PC-9 (cell line): ENCODE data around the gene NPTXR. TPM values are rescaled to one million over a fixed set of nuclear protein-coding genes. Genes with fewer than 3 reads are reported as not detected.

Experiments
- BruUV-seq: library from RNA; stranded (reverse); fragments of 400-500 nt; replicated peaks from 2 replicates; lab custom pipeline; 2021; lab: Mats Ljungman, UMichigan
- CTCF ChIA-PET: fragments of 300-600 bp; sonication (Branson Sonifier 250); formaldehyde crosslinking; loops from one replicate; lab custom pipeline; 2022; ENCODE audit warnings: antibody characterized with exemption; lab: Charles Lee
- POLR2A ChIA-PET: fragments of 300-600 bp; sonication (Branson Sonifier 250); formaldehyde crosslinking; loops from one replicate; lab custom pipeline; 2022; ENCODE audit warnings: antibody characterized with exemption; ENCODE audit not compliant: unreplicated experiment; lab: Charles Lee
- DNase-seq, 2 experiments: peaks; one replicate each; pipeline versions ENCODE4 v3.0.0 to v3.0.0-alpha.2; 2015 to 2022; ENCODE audit warnings: mixed read lengths in 1 of 2
- H2AFZ ChIP-seq: fragments of 200-600 bp; sonication (generic); 2 replicates; pipeline ENCODE4 v1.8.1; 2017; ENCODE audit warnings: antibody characterized with exemption
- H3F3A ChIP-seq: fragments of 200-600 bp; sonication (generic); 2 replicates; pipeline ENCODE4 v1.8.1; 2017; ENCODE audit warnings: antibody characterized with exemption, mild to moderate bottlenecking, low read depth; ENCODE audit not compliant: insufficient read depth
- H3K27ac ChIP-seq: fragments of 200-600 bp; sonication (generic); 2 replicates; pipeline ENCODE4 v1.6.1; 2016; ENCODE audit warnings: mixed run types
- H3K27me3 ChIP-seq: fragments of 200-600 bp; sonication (generic); 2 replicates; pipeline ENCODE4 v1.6.1; 2016; ENCODE audit warnings: low read depth, mixed run types; ENCODE audit not compliant: insufficient read depth
- H3K36me3 ChIP-seq: fragments of 200-600 bp; sonication (generic); 2 replicates; pipeline ENCODE4 v1.6.1; 2016; ENCODE audit warnings: low read depth, mixed run types
- H3K4me1 ChIP-seq: fragments of 200-600 bp; sonication (generic); replicated peaks from 2 replicates; pipeline ENCODE4 v1.6.1; 2016; ENCODE audit warnings: mixed run types; ENCODE audit not compliant: insufficient read depth
- H3K4me2 ChIP-seq: fragments of 200-600 bp; sonication (generic); 2 replicates; pipeline ENCODE4 v1.6.1; 2017; ENCODE audit warnings: mixed run types
- H3K4me3 ChIP-seq: fragments of 200-600 bp; sonication (generic); 2 replicates; pipeline ENCODE4 v1.6.1; 2016; ENCODE audit warnings: mixed run types
- H3K79me2 ChIP-seq: fragments of 200-600 bp; sonication (generic); 2 replicates; pipeline ENCODE4 v1.6.1; 2017; ENCODE audit warnings: low read depth, mixed run types
- H3K9me2 ChIP-seq: fragments of 200-600 bp; sonication (generic); 2 replicates; pipeline ENCODE4 v1.8.1; 2017; ENCODE audit warnings: mild to moderate bottlenecking; ENCODE audit not compliant: insufficient read depth
- H3K9me3 ChIP-seq: fragments of 200-600 bp; sonication (generic); 2 replicates; pipeline ENCODE4 v1.8.1; 2016; ENCODE audit warnings: low read depth; ENCODE audit not compliant: insufficient read depth
- H4K20me1 ChIP-seq: fragments of 200-600 bp; sonication (generic); 2 replicates; pipeline ENCODE4 v1.8.1; 2017; ENCODE audit not compliant: insufficient read depth
- CTCF ChIP-seq: fragments of 200-600 bp; sonication (generic); conservative IDR thresholded peaks from 2 replicates; pipeline ENCODE4 v1.6.1; 2017; ENCODE audit warnings: mixed run types, antibody characterized with exemption, mild to moderate bottlenecking, moderate library complexity
- EZH2 ChIP-seq: fragments of 200-600 bp; sonication (generic); IDR thresholded peaks from 2 replicates; pipeline ENCODE4 v1.8.0; 2017; ENCODE audit warnings: antibody characterized with exemption, low read depth
- intact Hi-C: fragments of 100-400 bp; cut with micrococcal nuclease; formaldehyde crosslinking; loops from one replicate; pipeline ENCODE4 v1.10.0; 2022; ENCODE audit not compliant: unreplicated experiment
- total RNA-seq: library from RNA; stranded (reverse); gene quantifications from 2 replicates; pipeline ENCODE4 v1.2.3, GENCODE V29; 2021

NPTXR gene
- total RNA-seq, 1 experiment from 2014 or later, result 14.7 TPM

GRCh38 chr22:38828191-38828590, 15.6 kb downstream of the NPTXR start:
- TF ChIP-seq EZH2, result no peak
- TF ChIP-seq CTCF, result no peak
- intact Hi-C loops, result no loop called here
- POLR2A ChIA-PET, result no interaction called here
- no peaks in the 10 kb centered on the region; the same call in 1 of the 2 replicates for H4K20me1 ChIP-seq
- DNase-seq, result no peak
- no peaks in the 10 kb centered on the region for H3K9me3 ChIP-seq
- H3K27ac ChIP-seq, result no peak overlapping the region
- no peak overlapping the region for H3K4me3 ChIP-seq
- no peaks in the 10 kb centered on the region for H3K27me3 ChIP-seq
- no peak overlapping the region for H3K4me2 ChIP-seq
- no TSS peak for BruUV-seq
- H3K9me2 ChIP-seq, result no peaks in the 10 kb centered on the region
- no peaks in the 10 kb centered on the region for H3K79me2 ChIP-seq
- peaks cover 10% of the 10 kb centered on the region; the same call in 1 of the 2 replicates for H3F3A ChIP-seq
- H2AFZ ChIP-seq, result no peak overlapping the region
- no peaks in the 10 kb centered on the region for H3K36me3 ChIP-seq
- CTCF ChIA-PET, result no interaction called here
- peaks cover 32% of the 10 kb centered on the region for H3K4me1 ChIP-seq

- CTCF ChIA-PET, result no interaction called here
- TF ChIP-seq EZH2 (no peak), CTCF (no peak)
Measured at GRCh38 chr22:38827510-38827909, 16.3 kb downstream of the NPTXR start.

DNA sequence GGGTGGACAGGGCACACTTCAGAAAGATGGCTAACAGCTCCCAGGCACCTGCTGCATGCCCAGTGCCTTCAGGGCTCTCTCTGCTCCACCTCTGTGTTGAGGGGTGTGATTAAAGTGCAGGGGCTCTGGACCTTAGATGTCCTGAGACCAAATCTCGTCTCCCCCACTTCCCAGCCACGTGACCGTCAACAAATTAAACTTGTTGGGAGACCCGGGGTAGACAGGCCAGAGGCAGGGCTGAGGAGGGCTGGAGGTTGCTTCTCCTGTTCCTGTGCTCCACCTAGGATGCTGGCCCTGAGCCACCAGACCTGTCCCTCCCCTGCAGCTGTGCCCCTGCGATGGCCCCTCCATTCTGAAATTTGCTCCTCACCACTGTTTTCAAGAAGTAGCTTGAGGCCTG, 17.0 kb downstream of the NPTXR start:
- H3K4me2 ChIP-seq, result no peak overlapping the region
- H3K9me3 ChIP-seq, result no peaks in the 10 kb centered on the region
- H3K4me1 ChIP-seq, result peaks cover 28% of the 10 kb centered on the region
- H3K79me2 ChIP-seq, result no peaks in the 10 kb centered on the region
- no peak for DNase-seq
- no peak overlapping the region for H3K4me3 ChIP-seq
- CTCF ChIA-PET, result interaction anchor here (0.6 kb wide), 1 partner anchor 25 kb away, joined by 4 read pairs; no protein-coding TSS in a partner anchor
- H3K9me2 ChIP-seq, result no peaks in the 10 kb centered on the region
- H3K36me3 ChIP-seq, result no peaks in the 10 kb centered on the region
- TF ChIP-seq EZH2, result no peak
- no peak for TF ChIP-seq CTCF
- peaks cover 9% of the 10 kb centered on the region; the same call in 1 of the 2 replicates for H3F3A ChIP-seq
- no peaks in the 10 kb centered on the region; the same call in 1 of the 2 replicates for H4K20me1 ChIP-seq
- no peaks in the 10 kb centered on the region for H3K27me3 ChIP-seq
- no peak overlapping the region for H3K27ac ChIP-seq
- no peak overlapping the region for H2AFZ ChIP-seq
- intact Hi-C loops, result no loop called here
- BruUV-seq, result no TSS peak
- POLR2A ChIA-PET, result no interaction called here

More at GRCh38 chr22:38827510-38827909, 16.3 kb downstream of the NPTXR start:
- Histone ChIP-seq H3F3A (peaks cover 10% of the 10 kb centered on the region; the same call in 1 of the 2 replicates), H3K9me2 (no peaks in the 10 kb centered on the region), H3K79me2 (no peaks in the 10 kb centered on the region), H4K20me1 (no peaks in the 10 kb centered on the region; the same call in 1 of the 2 replicates), H3K9me3 (no peaks in the 10 kb centered on the region), H3K4me2 (no peak overlapping the region), H2AFZ (no peak overlapping the region), H3K4me1 (peaks cover 32% of the 10 kb centered on the region), H3K4me3 (no peak overlapping the region), H3K27me3 (no peaks in the 10 kb centered on the region), H3K36me3 (no peaks in the 10 kb centered on the region), H3K27ac (no peak overlapping the region)
- DNase-seq, result no peak
- intact Hi-C loops, result no loop called here
- no TSS peak for BruUV-seq
- POLR2A ChIA-PET, result no interaction called here
